GM12874 (cell line): ENCODE data around the gene MDM2.

Experiments
- CTCF ChIP-seq: IDR thresholded peaks from 2 replicates; pipeline ENCODE4 v1.5.1; 2011; ENCODE audit warnings: low read depth, mild to moderate bottlenecking, control low read depth, low read length, moderate library complexity; ENCODE audit not compliant: insufficient read depth

The MDM2 gene

GRCh38 chr12:68896881-68897540 lies 89.0 kb downstream of the MDM2 start:
- no peak for TF ChIP-seq CTCF

GRCh38 chr12:68899251-68899771 lies 91.3 kb downstream of the MDM2 start:
- TF ChIP-seq CTCF = no peak

- TF ChIP-seq CTCF = no peak
Observed at GRCh38 chr12:68900241-68900640, 92.3 kb downstream of the MDM2 start.
